ENCODE results near the gene CEMIP. TPM values are rescaled to one million over a fixed set of nuclear protein-coding genes. Genes with fewer than 3 reads are reported as not detected.

Gene CEMIP
- total and polyA plus RNA-seq, 5 experiments from 2014 or later = 0.13 TPM; not detected in 4

- Mint-ChIP-seq H3K9me3 (no peaks in the 10 kb centered on the region), H3K27me3 (no peaks in the 10 kb centered on the region), H3K36me3 (peaks cover 0 to 51% (median under 1%) of the 10 kb centered on the region in 3 donors), H3K4me3 (no peak overlapping the region), H3K4me1 (peaks cover 10 to 27% (median 21%) of the 10 kb centered on the region in 4 donors), H3K27ac (peak overlapping the region in 3 of 10 donors; percentile 49 to 72 (median 53))
- POLR2A ChIA-PET = no interaction called here
- DNase-seq (no peak), ATAC-seq (no peak)
Observed at GRCh38 chr15:80970658-80971057, 191.5 kb downstream of the CEMIP start.

DNA sequence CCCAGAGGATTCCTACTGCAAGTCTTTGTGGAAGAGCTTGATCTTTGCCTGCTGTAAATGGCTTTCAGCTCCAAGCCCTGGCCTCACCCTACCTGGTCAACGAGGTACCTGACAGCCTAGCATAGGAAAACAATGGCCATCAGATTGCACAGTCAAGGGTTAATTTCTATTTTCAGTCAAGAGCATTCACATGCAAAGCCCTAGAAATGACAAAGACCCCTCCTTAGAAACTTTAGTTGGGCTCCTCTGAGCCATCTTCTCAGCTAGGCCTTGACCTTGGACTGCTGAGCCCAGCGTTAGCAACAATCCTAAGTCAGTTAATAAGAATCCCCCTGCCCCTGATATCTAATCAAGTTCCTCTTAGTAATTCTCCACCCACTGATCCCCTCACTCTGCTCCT lies 192.0 kb downstream of the CEMIP start:
- Mint-ChIP-seq H3K4me3 (no peak overlapping the region), H3K27me3 (no peaks in the 10 kb centered on the region), H3K4me1 (peaks cover 11 to 29% (median 22%) of the 10 kb centered on the region in 4 donors), H3K36me3 (peaks cover 0 to 50% (median 0%) of the 10 kb centered on the region in 3 donors), H3K9me3 (no peaks in the 10 kb centered on the region), H3K27ac (peak overlapping the region in 2 of 10 donors; percentile 53 to 66)
- no peak for ATAC-seq
- POLR2A ChIA-PET = no interaction called here
- no peak for DNase-seq

DNA sequence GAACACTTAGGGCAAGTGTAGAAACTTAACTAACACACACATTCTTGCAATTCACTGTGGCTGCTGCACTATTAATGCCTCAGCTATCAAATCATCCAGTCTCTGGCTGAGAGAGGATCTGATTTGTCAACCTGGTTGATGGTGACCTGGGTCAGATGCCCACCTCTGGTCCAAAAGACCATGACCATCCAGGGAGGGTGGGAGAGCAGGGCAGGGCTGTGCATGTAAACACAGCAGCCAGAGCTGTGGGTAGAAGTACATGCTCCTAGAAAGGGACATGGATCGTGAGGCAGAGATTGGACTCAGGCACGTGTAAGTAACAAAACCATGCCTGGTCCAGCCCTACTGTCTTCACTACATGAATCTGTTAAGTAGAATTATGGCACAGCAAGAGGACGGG lies 193.1 kb downstream of the CEMIP start:
- Mint-ChIP-seq H3K9me3 (no peaks in the 10 kb centered on the region), H3K4me3 (no peak overlapping the region), H3K4me1 (peaks cover 13 to 37% (median 33%) of the 10 kb centered on the region in 4 donors), H3K36me3 (peaks cover 0 to 53% (median 0%) of the 10 kb centered on the region in 3 donors), H3K27me3 (no peaks in the 10 kb centered on the region), H3K27ac (peak overlapping the region in 2 of 10 donors; percentile 53 to 66)
- DNase-seq (no peak), ATAC-seq (no peak)
- POLR2A ChIA-PET = no interaction called here

GRCh38 chr15:80974914-80975313 lies 195.7 kb downstream of the CEMIP start:
- H3K27me3 Mint-ChIP-seq = no peaks in the 10 kb centered on the region
- ATAC-seq (no peak), DNase-seq (no peak)
- no peaks in the 10 kb centered on the region for H3K9me3 Mint-ChIP-seq
- H3K4me1 Mint-ChIP-seq = peaks cover 20 to 45% (median 40%) of the 10 kb centered on the region in 4 donors
- peaks cover 4 to 61% (median 6%) of the 10 kb centered on the region in 3 donors for H3K36me3 Mint-ChIP-seq
- POLR2A ChIA-PET = no interaction called here
- peak overlapping the region in 6 of 10 donors; percentile 8 to 69 (median 41) for H3K27ac Mint-ChIP-seq
- H3K4me3 Mint-ChIP-seq = no peak overlapping the region

GRCh38 chr15:80976851-80977250 lies 197.7 kb downstream of the CEMIP start:
- ATAC-seq = no peak
- no peak overlapping the region for H3K4me3 Mint-ChIP-seq
- no peaks in the 10 kb centered on the region for H3K9me3 Mint-ChIP-seq
- POLR2A ChIA-PET = no interaction called here
- H3K36me3 Mint-ChIP-seq = peaks cover 4 to 66% (median 8%) of the 10 kb centered on the region in 3 donors
- H3K27me3 Mint-ChIP-seq = no peaks in the 10 kb centered on the region
- H3K4me1 Mint-ChIP-seq = peaks cover 18 to 40% (median 34%) of the 10 kb centered on the region in 4 donors
- DNase-seq = no peak
- H3K27ac Mint-ChIP-seq = peak overlapping the region in 9 of 10 donors; percentile 32 to 82 (median 60)

DNA sequence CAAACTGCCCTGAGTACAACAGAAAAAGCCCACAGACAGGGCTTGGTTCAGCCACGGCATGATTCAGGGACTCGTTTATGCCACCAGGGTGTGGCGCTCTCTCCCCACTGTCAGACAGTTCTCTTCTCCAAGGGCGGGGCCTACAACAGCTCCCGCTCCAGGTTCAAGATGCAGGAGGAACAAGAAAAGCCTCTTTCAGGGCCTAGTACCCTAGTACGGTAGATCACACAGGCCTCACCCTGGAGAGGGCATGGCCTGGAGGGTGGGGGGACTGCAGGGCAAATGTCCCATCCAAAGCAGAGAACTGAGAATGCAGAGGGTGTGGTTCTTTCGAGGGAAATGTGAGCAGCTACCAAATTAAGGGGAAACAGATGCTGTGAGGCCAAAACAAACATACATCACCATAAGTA lies 198.5 kb downstream of the CEMIP start:
- Mint-ChIP-seq H3K4me1 (peaks cover 24 to 48% (median 42%) of the 10 kb centered on the region in 4 donors), H3K27me3 (no peaks in the 10 kb centered on the region), H3K36me3 (peaks cover 4 to 65% (median 14%) of the 10 kb centered on the region in 3 donors), H3K4me3 (no peak overlapping the region), H3K9me3 (no peaks in the 10 kb centered on the region), H3K27ac (peak overlapping the region in 8 of 10 donors; percentile 29 to 79 (median 63))
- ATAC-seq (peak; percentile 48 to 49), DNase-seq (peak in 3 of 10 donors; percentile 6 to 32 (median 31))
- POLR2A ChIA-PET = no interaction called here

DNA sequence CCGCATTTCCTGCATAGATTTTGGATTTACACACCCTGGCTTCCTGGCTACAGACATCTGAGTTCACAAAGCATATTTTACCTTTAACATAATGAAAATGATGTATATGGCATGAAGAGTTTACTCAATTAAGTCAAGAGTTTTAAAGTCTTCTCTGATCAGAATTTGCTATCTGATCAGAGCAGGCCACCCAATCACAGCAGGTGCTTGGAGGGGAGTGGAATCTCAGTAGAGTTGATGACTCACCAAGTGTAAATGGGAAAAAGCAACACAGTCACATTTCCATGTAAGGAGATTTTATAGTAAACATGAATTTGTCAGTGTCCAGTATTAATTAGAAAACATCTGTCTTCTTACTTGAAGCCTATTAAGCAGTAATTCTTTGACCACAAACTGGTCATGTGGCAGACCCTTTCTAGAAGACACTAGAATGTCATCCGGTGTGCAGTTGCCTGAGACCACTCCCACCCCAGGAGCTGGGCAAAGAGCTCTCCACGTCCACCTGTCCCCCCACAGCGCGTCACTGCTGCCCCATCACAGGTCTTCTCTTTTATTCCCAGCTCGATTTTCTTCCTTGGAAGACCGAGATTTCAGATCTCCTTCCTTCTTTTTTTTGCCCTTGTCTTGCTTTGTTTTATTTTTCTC lies 199.6 kb downstream of the CEMIP start:
- no peak for ATAC-seq
- Mint-ChIP-seq H3K4me3 (no peak overlapping the region), H3K36me3 (peaks cover 4 to 67% (median 14%) of the 10 kb centered on the region in 3 donors), H3K27ac (peak overlapping the region in 8 of 10 donors; percentile 3 to 91 (median 45)), H3K27me3 (no peaks in the 10 kb centered on the region), H3K4me1 (peaks cover 24 to 54% (median 49%) of the 10 kb centered on the region in 4 donors), H3K9me3 (no peaks in the 10 kb centered on the region)
- POLR2A ChIA-PET = interaction anchor here (1.1 kb wide), 1 partner anchor 25 kb away, joined by 5 read pairs; no protein-coding TSS in a partner anchor
- no peak for DNase-seq

GRCh38 chr15:80979538-80980200 lies 200.5 kb downstream of the CEMIP start:
- DNase-seq = no peak
- Mint-ChIP-seq H3K4me1 (peaks cover 27 to 58% (median 53%) of the 10 kb centered on the region in 4 donors), H3K27me3 (no peaks in the 10 kb centered on the region), H3K27ac (peak overlapping the region in 3 of 10 donors; percentile 46 to 60 (median 48)), H3K4me3 (no peak overlapping the region), H3K36me3 (peaks cover 4 to 71% (median 14%) of the 10 kb centered on the region in 3 donors), H3K9me3 (no peaks in the 10 kb centered on the region)
- no peak for ATAC-seq
- POLR2A ChIA-PET = interaction anchor here (1.1 kb wide), 1 partner anchor 24 kb away, joined by 5 read pairs; no protein-coding TSS in a partner anchor

DNA sequence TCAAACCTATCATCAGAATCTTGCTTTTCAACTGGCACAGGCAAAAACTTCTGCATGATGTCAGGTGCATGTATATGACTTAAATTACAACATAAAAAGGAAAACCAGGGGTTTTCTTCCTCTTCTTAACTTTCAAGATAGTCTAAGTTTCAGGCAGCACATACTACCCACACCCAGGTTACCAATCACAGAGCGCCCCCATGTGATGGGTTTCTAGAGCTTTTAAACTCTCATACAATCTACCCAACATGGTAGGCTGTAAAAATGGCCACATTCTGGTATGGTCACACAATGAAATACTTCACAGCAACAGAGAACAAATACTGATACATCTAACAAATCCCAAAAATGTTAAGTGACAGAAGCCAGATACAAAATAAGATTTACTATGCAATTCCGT lies 203.0 kb downstream of the CEMIP start:
- Mint-ChIP-seq H3K4me3 (no peak overlapping the region), H3K9me3 (no peaks in the 10 kb centered on the region), H3K4me1 (peaks cover 34 to 59% (median 57%) of the 10 kb centered on the region in 4 donors), H3K27ac (peak overlapping the region; percentile 13 to 77 (median 57)), H3K27me3 (no peaks in the 10 kb centered on the region), H3K36me3 (peaks cover 4 to 78% (median 14%) of the 10 kb centered on the region in 3 donors)
- POLR2A ChIA-PET = no interaction called here
- no peak for ATAC-seq
- no peak for DNase-seq

DNA sequence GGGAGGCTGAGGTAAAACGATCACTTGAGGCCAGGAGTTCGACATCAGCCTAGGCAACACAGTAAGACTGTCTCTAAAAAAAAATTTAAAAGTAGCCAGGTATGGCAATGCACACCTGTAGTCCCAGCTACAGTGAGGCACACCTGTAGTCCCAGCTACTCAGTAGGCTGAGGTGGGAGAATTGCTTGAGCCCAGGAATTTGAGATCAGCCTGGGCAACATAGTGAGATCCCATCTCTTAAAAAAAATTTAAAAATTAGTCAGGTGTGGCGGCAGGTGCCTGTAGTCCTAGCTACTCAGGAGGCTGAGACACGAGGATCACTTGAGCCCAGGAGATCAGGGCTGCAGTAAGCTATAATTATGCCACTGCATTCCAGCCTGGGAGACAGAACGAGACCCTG lies 203.7 kb downstream of the CEMIP start:
- ATAC-seq = no peak
- Mint-ChIP-seq H3K4me3 (no peak overlapping the region), H3K9me3 (no peaks in the 10 kb centered on the region), H3K4me1 (peaks cover 30 to 59% (median 55%) of the 10 kb centered on the region in 4 donors), H3K27ac (peak overlapping the region in 4 of 10 donors; percentile 49 to 77 (median 59)), H3K27me3 (no peaks in the 10 kb centered on the region), H3K36me3 (peaks cover 4 to 72% (median 14%) of the 10 kb centered on the region in 3 donors)
- POLR2A ChIA-PET = no interaction called here
- DNase-seq = no peak

GRCh38 chr15:80984856-80985255 lies 205.7 kb downstream of the CEMIP start:
- no peaks in the 10 kb centered on the region for H3K9me3 Mint-ChIP-seq
- ATAC-seq = no peak
- H3K4me3 Mint-ChIP-seq = peak overlapping the region in 5 of 10 donors; percentile 0 to 54 (median 28)
- POLR2A ChIA-PET = no interaction called here
- peaks cover 43 to 73% (median 70%) of the 10 kb centered on the region in 4 donors for H3K4me1 Mint-ChIP-seq
- no peaks in the 10 kb centered on the region for H3K27me3 Mint-ChIP-seq
- peak overlapping the region in 6 of 10 donors; percentile 48 to 86 (median 75) for H3K27ac Mint-ChIP-seq
- no peak for DNase-seq
- peaks cover 0 to 59% (median 8%) of the 10 kb centered on the region in 3 donors for H3K36me3 Mint-ChIP-seq

GRCh38 chr15:80985981-80986380 lies 206.8 kb downstream of the CEMIP start:
- POLR2A ChIA-PET = interaction anchor here (2.0 kb wide), 1 partner anchor 15 kb away, joined by 7 read pairs; the partner anchor contains the start of gene TLNRD1
- H3K9me3 Mint-ChIP-seq = no peaks in the 10 kb centered on the region
- H3K27ac Mint-ChIP-seq = peak overlapping the region in 2 of 10 donors; percentile 1 to 4
- peaks cover 45 to 82% (median 76%) of the 10 kb centered on the region in 4 donors for H3K4me1 Mint-ChIP-seq
- H3K27me3 Mint-ChIP-seq = no peaks in the 10 kb centered on the region
- H3K36me3 Mint-ChIP-seq = peaks cover 0 to 49% (median 5%) of the 10 kb centered on the region in 3 donors
- DNase-seq (no peak), ATAC-seq (no peak)
- peak overlapping the region in 3 of 10 donors; percentile 1 to 65 (median 63) for H3K4me3 Mint-ChIP-seq

Measured in naive thymus-derived CD8-positive, alpha-beta T cell (primary cell).